ENCODE results near the gene PIGK.

PIGK gene

GRCh38 chr1:77065693-77066342 lies 153.4 kb downstream of the PIGK start:
- Histone ChIP-seq H3K4me1 (ENCODE audit: low read length) (no peaks in the 10 kb centered on the region), H3K27me3 (replicated peaks; ENCODE audit: insufficient read depth, low read length) (no peaks in the 10 kb centered on the region), H3F3A (ENCODE audit: insufficient read depth, low read length) (no peaks in the 10 kb centered on the region), H3K79me2 (ENCODE audit: low read length) (no peaks in the 10 kb centered on the region), H3K27ac (ENCODE audit: low read length) (no peak overlapping the region), H4K20me1 (ENCODE audit: insufficient read depth, low read length) (no peaks in the 10 kb centered on the region), H3K9ac (ENCODE audit: low read length) (no peak overlapping the region), H3K4me3 (ENCODE audit: low read length) (no peak overlapping the region), H2AFZ (ENCODE audit: low read length) (no peak overlapping the region), H3K36me3 (replicated peaks; ENCODE audit: insufficient read depth, low read length) (no peaks in the 10 kb centered on the region), H3K9me2 (replicated peaks; ENCODE audit: insufficient read depth, low read length) (no peaks in the 10 kb centered on the region), H3K9me3 (replicated peaks; ENCODE audit: insufficient read depth, low read length) (no peaks in the 10 kb centered on the region), H3K4me2 (ENCODE audit: low read depth, low read length) (no peak overlapping the region)
- no peak for DNase-seq
- no peak for TF ChIP-seq EZH2 (optimal IDR thresholded peaks at IDR 0.05; ENCODE audit: low read depth, low read length)
- TF ChIP-seq EZH2phosphoT487 (IDR thresholded peaks at IDR 0.05; ENCODE audit: low read length), result no peak
- no peak for TF ChIP-seq CTCF (IDR thresholded peaks at IDR 0.05; ENCODE audit: low read length)

- Histone ChIP-seq H3K9me2 (replicated peaks; ENCODE audit: insufficient read depth, low read length) (no peaks in the 10 kb centered on the region), H3F3A (ENCODE audit: insufficient read depth, low read length) (no peaks in the 10 kb centered on the region), H4K20me1 (ENCODE audit: insufficient read depth, low read length) (no peaks in the 10 kb centered on the region), H3K27ac (ENCODE audit: low read length) (no peak overlapping the region), H3K9ac (ENCODE audit: low read length) (no peak overlapping the region), H3K36me3 (replicated peaks; ENCODE audit: insufficient read depth, low read length) (no peaks in the 10 kb centered on the region), H3K79me2 (ENCODE audit: low read length) (no peaks in the 10 kb centered on the region), H3K4me1 (ENCODE audit: low read length) (no peaks in the 10 kb centered on the region), H3K27me3 (replicated peaks; ENCODE audit: insufficient read depth, low read length) (no peaks in the 10 kb centered on the region), H2AFZ (ENCODE audit: low read length) (no peak overlapping the region), H3K9me3 (replicated peaks; ENCODE audit: insufficient read depth, low read length) (no peaks in the 10 kb centered on the region), H3K4me3 (ENCODE audit: low read length) (no peak overlapping the region), H3K4me2 (ENCODE audit: low read depth, low read length) (no peak overlapping the region)
- no peak for TF ChIP-seq EZH2phosphoT487 (IDR thresholded peaks at IDR 0.05; ENCODE audit: low read length)
- TF ChIP-seq CTCF (IDR thresholded peaks at IDR 0.05; ENCODE audit: low read length), result no peak
- no peak for TF ChIP-seq EZH2 (optimal IDR thresholded peaks at IDR 0.05; ENCODE audit: low read depth, low read length)
- no peak for DNase-seq
Measured at GRCh38 chr1:77064246-77064645, 155.0 kb downstream of the PIGK start.

- Histone ChIP-seq H3K4me1 (ENCODE audit: low read length) (no peaks in the 10 kb centered on the region), H2AFZ (ENCODE audit: low read length) (no peak overlapping the region), H3K36me3 (replicated peaks; ENCODE audit: insufficient read depth, low read length) (no peaks in the 10 kb centered on the region), H4K20me1 (ENCODE audit: insufficient read depth, low read length) (no peaks in the 10 kb centered on the region), H3K9me2 (replicated peaks; ENCODE audit: insufficient read depth, low read length) (no peaks in the 10 kb centered on the region), H3K9me3 (replicated peaks; ENCODE audit: insufficient read depth, low read length) (no peaks in the 10 kb centered on the region), H3K79me2 (ENCODE audit: low read length) (no peaks in the 10 kb centered on the region), H3K4me3 (ENCODE audit: low read length) (no peak overlapping the region), H3K27me3 (replicated peaks; ENCODE audit: insufficient read depth, low read length) (no peaks in the 10 kb centered on the region), H3F3A (ENCODE audit: insufficient read depth, low read length) (no peaks in the 10 kb centered on the region), H3K27ac (ENCODE audit: low read length) (no peak overlapping the region), H3K9ac (ENCODE audit: low read length) (no peak overlapping the region), H3K4me2 (ENCODE audit: low read depth, low read length) (no peak overlapping the region)
- no peak for DNase-seq
- TF ChIP-seq CTCF (IDR thresholded peaks at IDR 0.05; ENCODE audit: low read length), result no peak
- TF ChIP-seq EZH2 (optimal IDR thresholded peaks at IDR 0.05; ENCODE audit: low read depth, low read length), result no peak
- TF ChIP-seq EZH2phosphoT487 (IDR thresholded peaks at IDR 0.05; ENCODE audit: low read length), result no peak
Measured at GRCh38 chr1:77063118-77063517, 156.1 kb downstream of the PIGK start.
